HCT116 (cell line): ENCODE measurements around the gene MYBPH. TPM values are rescaled to one million over a fixed set of nuclear protein-coding genes. Genes with fewer than 3 reads are reported as not detected.

Experiments used
- ATAC-seq: fragments of 200-7000 bp; cut with Tn5 transposase; 2 replicates; pipeline ENCODE4 v1.9.1; 2020; ENCODE audit warnings: mild to moderate bottlenecking, moderate library complexity
- BruUV-seq: library from RNA; stranded (reverse); fragments of 400-500 nt; replicated peaks from 2 replicates; lab custom pipeline; 2021; lab: Mats Ljungman, UMichigan
- CTCF ChIA-PET: fragments of 300-600 bp; sonication (Branson Sonifier 250); formaldehyde crosslinking; loops from one replicate; lab custom pipeline; 2021; ENCODE audit warnings: antibody characterized with exemption; lab: Charles Lee
- POLR2A ChIA-PET: fragments of 300-600, 350-600 bp; sonication (Branson Sonifier 250); formaldehyde crosslinking; loops from one replicate; lab custom pipeline; 2021; ENCODE audit warnings: antibody characterized with exemption; lab: Charles Lee
- RAD21 ChIA-PET, 2 experiments: fragments of 300-600 bp; sonication (Branson Sonifier 250); formaldehyde crosslinking; loops; one replicate each; lab custom pipeline; 2023; ENCODE audit warnings: low total read pairs in 2 of 2; ENCODE audit not compliant: uncharacterized antibody in 2 of 2, unreplicated experiment in 2 of 2, low non-redundant PET in 1 of 2; lab: Charles Lee
- DNase-seq: peaks from one replicate; pipeline ENCODE4 v3.0.0-alpha.2; 2010; ENCODE audit warnings: low read depth, low spot score
- H2AFZ ChIP-seq: fragments of 200-600 bp; shearing (Covaris generic), sonication (generic); 2 replicates; pipeline ENCODE4 v1.6.1; 2017; ENCODE audit warnings: low read depth, mixed run types, mixed read lengths, antibody characterized with exemption, low read length; ENCODE audit not compliant: poor library complexity, severe bottlenecking
- H3K27ac ChIP-seq: 2 replicates; pipeline ENCODE4 v1.5.1; 2012; ENCODE audit warnings: low read depth, low read length
- H3K27me3 ChIP-seq: fragments of 200-600 bp; sonication (generic); 2 replicates; pipeline ENCODE4 v1.6.1; 2016; ENCODE audit warnings: mixed run types, low read length, mixed read lengths; ENCODE audit not compliant: insufficient read depth
- H3K36me3 ChIP-seq, 2 experiments: fragments of 200-500 bp in 1 of 2; fragments of 200-600 bp in 1 of 2; sonication (Bioruptor generic) in 1 of 2; sonication (generic) in 1 of 2; 2 replicates each; pipeline versions ENCODE4 v1.5.1 to v1.6.1; 2014 to 2016; ENCODE audit warnings: low read length in 2 of 2, inconsistent platforms in 1 of 2, mixed read lengths in 1 of 2, mixed run types in 1 of 2; ENCODE audit not compliant: insufficient read depth in 2 of 2, control insufficient read depth in 1 of 2
- H3K4me1 ChIP-seq, 2 experiments: fragments of 200-600 bp in 1 of 2; sonication (generic) in 1 of 2; 2 replicates each; pipeline versions ENCODE4 v1.5.1 to v1.6.1; 2012 to 2017; ENCODE audit warnings: low read length in 2 of 2, inconsistent platforms in 1 of 2, mild to moderate bottlenecking in 1 of 2, mixed read lengths in 1 of 2, mixed run types in 1 of 2, moderate library complexity in 1 of 2; ENCODE audit not compliant: insufficient read depth in 2 of 2, control insufficient read depth in 1 of 2
- H3K4me2 ChIP-seq: fragments of 200-600 bp; sonication (generic); 2 replicates; pipeline ENCODE4 v1.6.1; 2017; ENCODE audit warnings: mixed run types, low read length, mixed read lengths
- H3K4me3 ChIP-seq, 2 experiments: fragments of 200-600 bp in 1 of 2; sonication (generic) in 1 of 2; replicated peaks in 1 of 2; 2 replicates each; pipeline ENCODE4 v1.5.1; 2011 to 2016; ENCODE audit warnings: low read length in 2 of 2, control low read depth in 1 of 2, low read depth in 1 of 2, mild to moderate bottlenecking in 1 of 2, mixed read lengths in 1 of 2, mixed run types in 1 of 2
- H3K79me2 ChIP-seq: fragments of 200-600 bp; sonication (generic); 2 replicates; pipeline ENCODE4 v1.6.1; 2017; ENCODE audit warnings: mild to moderate bottlenecking, mixed run types, low read length, moderate library complexity, mixed read lengths; ENCODE audit not compliant: insufficient read depth
- H3K9ac ChIP-seq: fragments of 200-600 bp; sonication (generic); 2 replicates; pipeline ENCODE4 v1.6.1; 2016; ENCODE audit warnings: low read length, mixed read lengths
- H3K9me2 ChIP-seq: fragments of 200-600 bp; sonication (generic), shearing (Covaris generic); 2 replicates; pipeline ENCODE4 v1.6.1; 2017; ENCODE audit warnings: mixed run types, mild to moderate bottlenecking, moderate library complexity; ENCODE audit not compliant: insufficient read depth
- H3K9me3 ChIP-seq, 2 experiments: fragments of 200-500 bp in 1 of 2; fragments of 200-600 bp in 1 of 2; sonication (Bioruptor generic) in 1 of 2; sonication (generic) in 1 of 2; 2 replicates each; pipeline ENCODE4 v1.6.1; 2014 to 2017; ENCODE audit warnings: low read length in 2 of 2, mixed read lengths in 2 of 2, inconsistent platforms in 1 of 2, low read depth in 1 of 2, mild to moderate bottlenecking in 1 of 2, mixed run types in 1 of 2, moderate library complexity in 1 of 2; ENCODE audit not compliant: control insufficient read depth in 1 of 2, insufficient read depth in 1 of 2
- H4K20me1 ChIP-seq: fragments of 200-600 bp; sonication (generic), shearing (Covaris generic); 2 replicates; pipeline ENCODE4 v1.6.1; 2017; ENCODE audit warnings: mixed run types, mild to moderate bottlenecking, moderate library complexity; ENCODE audit not compliant: insufficient read depth
- CEBPB ChIP-seq: IDR thresholded peaks from 2 replicates; pipeline ENCODE4 v1.6.1; 2012; ENCODE audit warnings: low read depth
- CTCF ChIP-seq, 3 experiments: fragments of 200-600 bp in 1 of 3; sonication (generic) in 1 of 3; IDR thresholded peaks in 2 of 3; conservative IDR thresholded peaks in 1 of 3; 2 replicates each; pipeline ENCODE4 v1.5.1; 2012 to 2017; ENCODE audit warnings: low read depth in 2 of 3, low read length in 2 of 3, antibody characterized with exemption in 1 of 3, borderline replicate concordance in 1 of 3, control low read depth in 1 of 3, mild to moderate bottlenecking in 1 of 3, mixed read lengths in 1 of 3, mixed run types in 1 of 3, moderate library complexity in 1 of 3; ENCODE audit not compliant: insufficient read depth in 1 of 3
- ELF1 ChIP-seq: IDR thresholded peaks from 2 replicates; pipeline ENCODE4 v1.6.1; 2012; ENCODE audit warnings: low read depth, borderline replicate concordance
- JUND ChIP-seq: IDR thresholded peaks from 2 replicates; pipeline ENCODE4 v1.6.1; 2012
- MAX ChIP-seq: IDR thresholded peaks from 2 replicates; pipeline ENCODE4 v1.6.1; 2012
- POLR2A ChIP-seq: IDR thresholded peaks from 2 replicates; pipeline ENCODE4 v1.7.0; 2011; ENCODE audit warnings: borderline replicate concordance; ENCODE audit not compliant: insufficient read depth, insufficient read length; ENCODE audit errors: extremely low read depth
- POLR2AphosphoS5 ChIP-seq: IDR thresholded peaks from 2 replicates; pipeline ENCODE4 v1.6.1; 2011; ENCODE audit warnings: mild to moderate bottlenecking, low read depth, low read length, moderate library complexity
- SIN3A ChIP-seq: IDR thresholded peaks from 2 replicates; pipeline ENCODE4 v1.6.1; 2012; ENCODE audit warnings: low read depth
- SRF ChIP-seq: IDR thresholded peaks from 2 replicates; pipeline ENCODE4 v1.6.1; 2012; ENCODE audit warnings: low read depth
- TCF7L2 ChIP-seq: IDR thresholded peaks from 2 replicates; pipeline ENCODE4 v1.7.0; 2011; ENCODE audit warnings: borderline replicate concordance, inconsistent platforms; ENCODE audit not compliant: insufficient read depth, insufficient read length; ENCODE audit errors: extremely low read depth
- YY1 ChIP-seq: IDR thresholded peaks from 2 replicates; pipeline ENCODE4 v1.6.1; 2011; ENCODE audit warnings: low read length, low read depth, moderate library complexity, mild to moderate bottlenecking; ENCODE audit not compliant: insufficient replicate concordance; ENCODE audit errors: extremely low read depth
- ZBTB33 ChIP-seq: IDR thresholded peaks from 2 replicates; pipeline ENCODE4 v1.6.1; 2011; ENCODE audit warnings: mild to moderate bottlenecking, low read length, moderate library complexity; ENCODE audit not compliant: insufficient replicate concordance; ENCODE audit errors: extremely low read depth
- ZNF274 ChIP-seq: fragments of 200-500 bp; sonication (Bioruptor generic); IDR thresholded peaks from 2 replicates; pipeline ENCODE4 v1.6.1; 2014; ENCODE audit warnings: mild to moderate bottlenecking, low read depth, low read length, inconsistent platforms
- intact Hi-C: fragments of 100-400 bp; cut with micrococcal nuclease; formaldehyde crosslinking; loops from 2 replicates; pipeline ENCODE4 v1.10.0; 2022
- total RNA-seq: library from RNA; stranded (reverse); gene quantifications from one replicate; pipeline ENCODE4 v1.2.1, GENCODE V29; 2021; ENCODE audit not compliant: unreplicated experiment

Gene MYBPH
- total RNA-seq, 1 experiment from 2014 or later: 0.22 TPM

- H3K9me3 ChIP-seq: no peaks in the 10 kb centered on the region
- TF ChIP-seq POLR2A (no peak), ZBTB33 (no peak), SIN3A (no peak), MAX (no peak), SRF (no peak), POLR2AphosphoS5 (no peak), JUND (no peak), ELF1 (no peak), TCF7L2 (no peak), ZNF274 (no peak), YY1 (no peak), CEBPB (no peak), CTCF (IDR thresholded peaks at IDR 0.05 in 2 of 3, conservative IDR thresholded peaks at IDR 0.05 in 1 of 3; ENCODE audit: borderline replicate concordance in 1 of 3, insufficient read depth in 1 of 3, low read depth in 2 of 3, low read length in 2 of 3) (no peak)
- TF ChIP-seq, all 23 proteins: peak for 0
- no peaks in the 10 kb centered on the region for H4K20me1 ChIP-seq
- H3K4me1 ChIP-seq: peaks cover 0 to 7% of the 10 kb centered on the region in 2 experiments; a peak in 2 of 4 replicates
- H3K4me2 ChIP-seq: no peak overlapping the region
- no peak overlapping the region for H2AFZ ChIP-seq
- intact Hi-C loops: no loop called here
- no peak overlapping the region for H3K4me3 ChIP-seq
- POLR2A ChIA-PET: no interaction called here
- no peak overlapping the region for H3K9ac ChIP-seq
- H3K27ac ChIP-seq: no peak overlapping the region
- CTCF ChIA-PET: interaction anchor here (1.0 kb wide), 1 partner anchor 29 kb away, joined by 3 read pairs; no protein-coding TSS in a partner anchor
- H3K27me3 ChIP-seq: no peaks in the 10 kb centered on the region
- no peaks in the 10 kb centered on the region for H3K36me3 ChIP-seq
- no peaks in the 10 kb centered on the region for H3K79me2 ChIP-seq
- H3K9me2 ChIP-seq: no peaks in the 10 kb centered on the region
- DNase-seq (no peak), ATAC-seq (no peak)
- no TSS peak for BruUV-seq
- RAD21 ChIA-PET: no interaction called here
Observed at GRCh38 chr1:203146537-203146936, 29.1 kb downstream of the MYBPH start.
